Glomerular visceral epithelial cell (primary cell): ENCODE measurements around the gene EIF3B.
"Not testable (repeated sequence)": the region's sequence is repeated elsewhere in the genome, so short reads cannot be mapped to it uniquely, and the experiment has no call there.

Source experiments
- DNase-seq: peaks from one replicate; pipeline ENCODE4 v3.0.0-alpha.2; 2016; ENCODE audit errors: extremely low spot score

Gene EIF3B

GRCh38 chr7:2347351-2348063, 7.1 kb upstream of the EIF3B start:
- DNase-seq = not testable (repeated sequence)

GRCh38 chr7:2350055-2350454, 4.6 kb upstream of the EIF3B start:
- no peak for DNase-seq

- no peak for DNase-seq
Measured at GRCh38 chr7:2350861-2351260, 3.8 kb upstream of the EIF3B start.

GRCh38 chr7:2353113-2353935, 1.3 kb upstream of the EIF3B start:
- DNase-seq = no peak

GRCh38 chr7:2353936-2354185, 766 bp upstream of the EIF3B start:
- DNase-seq = peak; percentile 90

- DNase-seq = peak; percentile 6
Measured at GRCh38 chr7:2354939-2355704, 495 bp downstream of the EIF3B start.

GRCh38 chr7:2355705-2356008, 1.0 kb downstream of the EIF3B start:
- peak; percentile 10 for DNase-seq

GRCh38 chr7:2357165-2357564, 2.5 kb downstream of the EIF3B start:
- no peak for DNase-seq

- no peak for DNase-seq
Measured at GRCh38 chr7:2357571-2357970, 2.9 kb downstream of the EIF3B start.

GRCh38 chr7:2358968-2359527, 4.4 kb downstream of the EIF3B start:
- DNase-seq = no peak

- DNase-seq = no peak
Measured at GRCh38 chr7:2359610-2360009, 5.0 kb downstream of the EIF3B start.

- DNase-seq = no peak
Measured at GRCh38 chr7:2360796-2361195, 6.2 kb downstream of the EIF3B start.

GRCh38 chr7:2362385-2363088, 7.9 kb downstream of the EIF3B start:
- DNase-seq = no peak

GRCh38 chr7:2369139-2369538, 14.5 kb downstream of the EIF3B start:
- DNase-seq = no peak

GRCh38 chr7:2371329-2371728, 16.7 kb downstream of the EIF3B start:
- DNase-seq = no peak

- DNase-seq = no peak
Measured at GRCh38 chr7:2372724-2373123, 18.1 kb downstream of the EIF3B start.

GRCh38 chr7:2373124-2373556, 18.5 kb downstream of the EIF3B start:
- peak; percentile 34 for DNase-seq

GRCh38 chr7:2373646-2374045, 19.0 kb downstream of the EIF3B start:
- no peak for DNase-seq

GRCh38 chr7:2374401-2374800, 19.8 kb downstream of the EIF3B start:
- no peak for DNase-seq

GRCh38 chr7:2374830-2375728, 20.5 kb downstream of the EIF3B start:
- DNase-seq = no peak
